GM18870 (cell line): ENCODE data around the gene CDK10.

ENCODE experiments used
- ATAC-seq: cut with Tn5 transposase; IDR thresholded peaks from one replicate; pipeline ENCODE4 v1.9.1; 2021; ENCODE audit warnings: moderate library complexity; ENCODE audit not compliant: unreplicated experiment

The CDK10 gene

DNA sequence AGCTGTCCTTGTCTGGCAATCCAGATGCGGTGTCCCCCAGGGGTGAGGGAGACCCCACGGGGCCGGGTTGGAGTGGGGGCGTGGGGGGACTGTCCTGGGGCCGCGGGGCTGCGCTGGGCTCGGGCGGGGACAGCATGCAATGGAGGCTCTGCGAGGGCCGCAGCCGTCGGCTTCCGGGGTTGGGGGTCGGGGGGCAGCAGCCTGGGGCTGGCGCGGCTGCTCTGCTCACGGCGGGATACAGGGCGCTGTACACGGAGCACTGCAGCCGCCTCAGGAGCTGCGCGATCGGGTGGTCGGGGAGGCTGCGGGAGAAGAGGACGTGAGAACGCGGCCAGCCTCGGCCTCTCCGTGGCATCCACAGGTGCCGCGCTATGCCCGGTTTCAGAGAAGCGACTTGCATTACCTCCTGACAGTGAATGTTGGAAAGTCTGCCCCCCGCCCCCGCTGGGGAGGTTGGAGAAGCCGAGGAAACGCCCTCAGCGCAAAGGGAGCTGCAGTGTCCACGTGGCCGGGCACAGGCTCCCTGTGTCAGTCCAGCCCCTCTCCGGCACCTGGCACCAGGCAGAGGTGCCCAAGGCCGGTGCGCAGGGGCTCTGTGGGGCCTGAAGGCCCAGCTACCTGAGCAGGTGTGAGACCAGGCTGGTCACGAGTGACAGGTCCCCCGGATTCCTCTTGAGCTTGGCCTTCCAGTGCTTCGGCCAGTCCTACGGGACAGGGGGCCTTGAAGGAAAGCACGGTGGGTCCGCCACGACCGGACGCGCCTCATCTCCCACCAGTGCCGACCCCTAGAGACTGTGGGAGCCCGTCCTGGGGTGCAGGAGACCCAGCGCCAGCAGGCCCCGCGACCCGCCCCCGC lies 24.4 kb downstream of the CDK10 start:
- ATAC-seq = no peak

DNA sequence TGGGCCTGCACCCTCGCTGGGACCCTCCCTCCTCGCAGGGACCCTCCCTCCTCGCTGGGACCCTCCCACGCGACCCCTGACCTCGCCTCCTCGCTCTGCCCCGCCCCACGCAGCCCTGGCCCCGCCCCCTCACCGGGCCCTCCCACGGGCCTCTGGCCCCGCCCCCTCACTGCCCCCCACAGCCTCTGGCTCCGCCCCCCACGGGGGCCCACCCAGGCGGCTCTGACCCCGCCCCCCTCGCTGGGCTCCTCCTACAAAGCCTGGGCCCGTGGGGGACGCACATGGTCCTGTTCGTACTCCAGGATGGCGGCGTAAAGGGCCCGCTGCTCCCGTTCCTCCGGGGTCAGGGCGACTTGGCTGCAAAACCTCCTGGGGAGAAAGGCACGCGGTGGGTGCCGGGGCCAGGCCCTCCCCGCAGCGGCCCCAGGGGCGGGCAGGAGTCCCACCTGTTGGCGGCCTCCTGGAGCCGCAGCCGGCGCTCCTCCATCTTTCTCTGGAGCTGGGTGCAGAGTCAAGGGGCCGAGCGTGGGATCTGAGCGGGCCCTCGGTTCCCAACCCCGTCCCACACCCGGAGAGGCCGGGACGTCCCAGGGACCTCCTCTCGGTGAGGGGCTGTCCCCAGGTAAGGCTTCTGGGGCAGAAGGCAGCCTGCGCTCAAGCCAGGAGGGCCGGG lies 25.2 kb downstream of the CDK10 start:
- ATAC-seq = no peak

GRCh38 chr16:89712274-89712781 lies 25.8 kb downstream of the CDK10 start:
- no peak for ATAC-seq

DNA sequence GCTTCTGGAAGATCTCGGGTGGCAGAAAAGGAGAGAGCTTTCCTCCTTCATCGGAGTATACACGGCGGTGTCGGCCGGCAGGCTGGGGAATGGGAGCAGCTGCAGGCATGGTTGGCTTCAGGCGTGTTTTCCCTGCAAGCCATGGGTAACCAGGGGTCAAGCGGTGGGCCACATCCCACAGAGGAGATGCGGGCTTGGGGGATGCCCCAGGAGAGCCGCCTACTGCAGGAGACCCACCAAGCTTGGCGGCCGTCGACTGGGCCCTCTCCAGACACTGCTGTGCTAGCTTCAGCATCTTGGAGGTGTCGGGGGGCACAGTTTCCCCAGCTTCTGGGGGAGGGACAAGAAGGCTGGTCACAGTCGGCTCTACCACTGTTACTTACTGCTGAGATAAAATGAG lies 30.0 kb downstream of the CDK10 start:
- no peak for ATAC-seq

DNA sequence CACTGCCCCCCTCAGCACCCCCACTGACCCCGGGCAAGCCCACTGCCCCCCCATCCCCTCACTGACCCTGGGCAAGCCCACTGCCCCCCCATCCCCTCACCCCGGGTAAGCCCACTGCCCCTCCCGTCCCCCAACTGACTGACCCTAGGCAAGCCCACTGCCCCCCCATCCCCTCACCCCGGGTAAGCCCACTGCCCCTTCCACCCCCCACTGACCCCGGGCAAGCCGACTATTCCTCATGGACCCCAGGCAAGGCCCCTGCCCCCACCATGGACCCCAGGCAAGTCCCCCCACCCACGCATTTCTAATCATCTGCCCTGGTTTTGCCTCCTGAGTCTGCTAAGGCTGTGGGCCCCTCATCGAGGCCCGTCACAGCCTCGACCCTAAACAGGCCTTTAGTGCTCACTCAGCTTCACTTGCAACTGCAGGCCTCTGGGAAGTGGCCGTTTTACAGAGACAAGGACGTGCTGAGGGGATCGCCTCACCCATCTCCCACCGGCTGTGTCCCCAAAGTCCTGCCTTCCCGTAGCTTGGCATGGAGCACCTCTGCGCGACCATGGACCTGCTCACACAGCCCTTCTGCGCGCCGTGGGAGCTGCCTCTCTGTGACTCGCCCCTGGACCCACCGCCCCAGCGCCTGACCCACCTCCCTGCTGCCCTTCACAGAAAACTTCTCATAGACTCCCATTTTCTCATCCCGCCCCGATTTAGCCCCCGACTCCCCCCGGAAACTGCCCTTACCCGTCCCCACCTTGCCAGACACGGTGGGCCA lies 30.6 kb downstream of the CDK10 start:
- ATAC-seq = no peak

GRCh38 chr16:89717688-89718505 lies 31.4 kb downstream of the CDK10 start:
- no peak for ATAC-seq

DNA sequence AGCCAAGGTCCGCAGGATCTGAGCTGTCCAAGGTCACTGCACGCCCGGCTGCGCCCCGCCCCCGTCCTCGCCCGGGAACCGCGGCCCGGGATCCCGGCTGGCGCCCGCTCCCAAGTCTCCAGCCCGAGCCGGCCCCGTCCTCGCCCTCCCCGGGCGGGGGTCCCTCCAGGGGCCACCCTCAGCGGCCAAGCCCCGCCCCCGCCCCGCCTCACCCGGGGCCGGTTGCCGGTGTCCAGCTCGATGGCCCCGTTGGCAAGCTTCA lies 34.0 kb downstream of the CDK10 start:
- ATAC-seq = no peak

DNA sequence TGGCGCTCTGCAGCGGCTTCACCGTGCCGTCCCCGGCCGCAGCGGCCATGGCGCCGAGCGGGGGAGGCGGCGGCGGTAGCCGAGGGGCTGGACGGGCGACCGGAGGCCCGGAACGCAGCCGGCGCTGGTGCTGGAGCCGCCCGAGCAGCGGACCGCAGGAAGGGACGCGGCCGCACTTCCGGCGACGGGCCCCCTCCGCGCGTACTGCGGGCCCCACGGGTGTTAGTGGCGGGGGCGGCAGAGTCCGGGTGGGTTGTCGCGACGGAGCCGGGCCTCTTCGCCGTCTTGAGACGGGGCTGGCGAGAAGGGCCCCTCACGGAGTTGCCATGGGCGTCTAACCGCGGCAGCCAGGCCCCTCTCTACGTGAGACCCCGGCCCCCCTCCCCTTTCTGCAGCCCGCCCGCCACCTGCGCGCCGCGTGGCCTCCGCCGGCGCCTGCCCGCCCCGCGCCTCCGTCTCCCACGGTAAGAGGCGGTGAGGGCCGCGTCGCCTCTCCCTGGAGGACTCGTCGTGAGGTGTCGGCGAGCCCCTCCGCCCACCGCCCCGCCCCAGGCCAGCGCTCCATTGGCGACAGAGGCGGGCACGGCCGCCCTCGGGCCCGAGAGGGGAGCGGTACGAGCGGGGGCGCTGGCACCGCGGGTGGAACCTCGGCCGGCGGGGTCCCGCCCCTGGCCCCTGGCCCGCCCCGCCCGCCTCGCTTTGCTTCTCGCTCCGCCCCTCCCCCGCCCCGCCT lies 34.5 kb downstream of the CDK10 start, which contains the start of the genes VPS9D1 and ZNF276:
TSS of gene VPS9D1 (minus strand) at position 86 of the 733 bp plus-strand sequence. CDS start at position 49, 37 bp downstream.
TSS of gene ZNF276 (plus strand) at position 725 of the 733 bp plus-strand sequence. CDS start 104 bp downstream, outside the sequence.
- no peak for ATAC-seq

DNA sequence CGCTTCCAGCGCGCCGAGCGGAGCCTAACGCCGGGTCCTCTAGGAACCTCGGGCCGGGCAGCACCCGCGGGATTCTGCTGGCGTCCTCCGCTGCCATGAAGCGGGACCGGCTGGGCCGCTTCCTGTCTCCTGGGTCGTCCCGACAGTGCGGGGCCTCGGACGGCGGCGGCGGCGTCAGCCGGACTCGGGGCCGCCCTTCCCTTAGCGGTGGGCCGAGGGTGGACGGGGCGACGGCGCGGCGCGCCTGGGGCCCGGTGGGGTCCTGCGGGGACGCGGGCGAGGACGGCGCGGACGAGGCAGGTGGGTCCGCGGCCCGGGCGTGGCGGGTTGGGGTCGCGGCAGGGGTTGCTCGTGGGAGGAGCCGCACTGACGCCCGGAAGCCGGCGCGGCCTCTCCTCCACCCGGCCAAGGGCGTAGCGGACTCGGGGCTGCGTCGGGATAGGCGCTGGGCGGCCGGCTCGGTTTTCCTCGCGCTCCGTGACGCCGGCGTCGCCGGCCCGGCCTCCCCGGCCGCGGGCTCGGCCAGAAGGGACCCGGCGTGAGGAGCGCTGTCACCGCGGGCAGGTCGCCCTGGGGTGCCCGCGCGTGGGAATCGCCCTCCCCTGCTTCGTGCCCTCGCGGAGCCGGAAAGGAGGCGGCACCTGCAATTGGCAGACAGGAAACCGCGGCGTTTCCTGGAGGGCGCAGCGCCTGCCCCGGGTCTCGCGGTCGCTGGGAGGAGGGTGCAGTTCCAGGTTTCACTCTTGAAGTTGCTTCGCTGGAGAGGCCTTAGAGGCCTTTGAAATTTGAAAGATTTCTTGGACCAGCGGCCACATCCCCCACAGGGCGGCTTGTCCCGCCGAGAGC lies 35.3 kb downstream of the CDK10 start:
- no peak for ATAC-seq

- no peak for ATAC-seq
Measured at GRCh38 chr16:89722392-89723278, 36.1 kb downstream of the CDK10 start.

GRCh38 chr16:89723279-89724250 lies 37.1 kb downstream of the CDK10 start:
- no peak for ATAC-seq

GRCh38 chr16:89727406-89728120 lies 41.1 kb downstream of the CDK10 start:
- ATAC-seq = no peak

DNA sequence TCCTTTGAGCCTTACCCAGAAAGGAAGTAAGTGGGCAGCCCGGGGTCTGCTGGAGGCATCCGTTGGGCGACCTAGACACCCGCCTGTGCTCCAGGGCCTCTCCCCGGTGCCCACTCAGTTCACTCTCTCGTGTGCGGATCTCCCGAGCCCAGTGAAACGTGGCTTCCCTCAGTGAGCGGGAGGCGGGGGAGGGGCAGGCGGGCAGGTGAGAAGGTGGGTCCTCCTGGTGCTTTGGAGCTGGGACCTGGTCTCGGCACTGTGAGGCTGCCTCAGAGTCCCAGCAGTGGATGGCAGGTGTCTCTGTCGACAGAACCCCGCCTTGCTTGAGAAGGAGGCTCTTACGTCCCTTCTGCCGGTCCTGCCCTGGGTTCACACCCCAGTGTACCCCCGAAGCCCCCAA lies 42.8 kb downstream of the CDK10 start:
- ATAC-seq = no peak

DNA sequence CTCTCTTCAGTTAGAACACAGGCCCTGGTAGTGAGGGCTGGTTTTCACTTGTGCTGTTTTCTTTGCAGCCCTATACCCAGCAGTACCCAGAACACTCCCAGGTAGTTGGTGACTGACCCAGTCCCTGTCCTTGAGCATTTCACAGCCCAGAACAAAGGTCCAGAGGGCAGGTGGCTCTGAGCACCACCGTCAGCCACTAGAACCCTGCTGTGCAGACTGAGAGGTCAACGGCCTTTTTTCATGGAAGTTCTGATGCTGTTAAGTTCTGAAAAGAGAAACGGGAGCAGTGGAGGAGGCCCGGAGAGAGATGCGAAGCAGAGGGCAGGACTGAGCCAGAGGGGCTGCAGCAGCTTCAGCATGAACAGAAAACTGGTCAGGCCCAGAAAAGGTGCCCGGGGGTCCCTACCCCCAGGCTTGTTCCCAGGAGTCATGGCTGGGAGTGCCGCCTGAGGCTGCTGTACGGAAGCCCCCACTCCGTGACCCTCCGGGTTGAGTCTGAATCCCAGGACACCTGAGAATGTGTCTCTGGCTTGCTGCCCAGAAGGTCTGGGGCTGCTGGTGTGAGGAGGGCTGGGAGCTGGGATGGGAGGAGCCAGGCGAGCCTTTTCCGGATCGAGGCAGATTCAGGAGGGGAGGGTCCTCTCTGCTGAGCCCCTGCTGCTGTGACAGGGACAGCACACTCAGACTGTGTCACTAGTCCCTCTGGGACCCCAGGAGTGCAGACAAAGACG lies 43.5 kb downstream of the CDK10 start:
- no peak for ATAC-seq

GRCh38 chr16:89730610-89731234 lies 44.2 kb downstream of the CDK10 start:
- ATAC-seq = no peak
